Suppressor macrophage treated with lipopolysaccharide for 1 hour (primary cell): ENCODE measurements around the gene ZNF8.
A peak's percentile ranks its signal among the peaks of the same experiment; 100 is the strongest.
"Not testable (repeated sequence)": the region's sequence is repeated elsewhere in the genome, so short reads cannot be mapped to it uniquely, and the experiment has no call there.

Experiments
- DNase-seq, 3 donors: peaks; one replicate each; pipeline ENCODE4 v3.0.0-alpha.2; 2020 to 2022

Gene ZNF8

GRCh38 chr19:58278541-58279041 lies at the start of gene ZNF8:
Gene ZNF8, plus strand, starts transcription at chr19:58278955. Its CDS starts 127 bp downstream, at chr19:58279082.
- peak; percentile 98 to 99 (median 99) for DNase-seq

GRCh38 chr19:58229255-58229639 lies 49.5 kb upstream of the ZNF8 start:
- DNase-seq, result no peak

- DNase-seq, result no peak
Observed at GRCh38 chr19:58237324-58237723, 41.4 kb upstream of the ZNF8 start.

- no peak for DNase-seq
Observed at GRCh38 chr19:58243351-58243750, 35.4 kb upstream of the ZNF8 start.

- DNase-seq, result no peak
Observed at GRCh38 chr19:58248886-58249285, 29.9 kb upstream of the ZNF8 start.

GRCh38 chr19:58252102-58252685 lies 26.6 kb upstream of the ZNF8 start:
- DNase-seq, result no peak

DNA sequence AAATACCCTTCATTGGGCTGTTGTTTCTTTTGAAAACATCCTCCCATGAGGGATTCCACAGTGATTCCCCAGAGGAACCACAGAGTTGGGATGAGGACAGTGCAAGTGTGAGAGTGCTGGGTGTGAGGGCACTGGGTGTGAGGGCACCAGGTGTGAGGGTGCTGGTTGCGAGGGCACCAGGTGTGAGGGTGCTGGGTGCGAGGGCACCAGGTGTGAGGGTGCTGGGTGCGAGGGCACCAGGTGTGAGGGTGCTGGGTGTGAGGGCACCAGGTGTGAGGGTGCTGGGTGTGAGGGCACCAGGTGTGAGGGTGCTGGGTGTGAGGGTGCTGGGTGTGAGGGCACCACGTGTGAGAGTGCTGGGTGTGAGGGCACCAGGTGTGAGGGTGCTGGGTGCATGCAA lies 20.5 kb upstream of the ZNF8 start:
- not testable (repeated sequence) for DNase-seq

GRCh38 chr19:58261600-58261967 lies 17.2 kb upstream of the ZNF8 start:
- DNase-seq, result no peak

DNA sequence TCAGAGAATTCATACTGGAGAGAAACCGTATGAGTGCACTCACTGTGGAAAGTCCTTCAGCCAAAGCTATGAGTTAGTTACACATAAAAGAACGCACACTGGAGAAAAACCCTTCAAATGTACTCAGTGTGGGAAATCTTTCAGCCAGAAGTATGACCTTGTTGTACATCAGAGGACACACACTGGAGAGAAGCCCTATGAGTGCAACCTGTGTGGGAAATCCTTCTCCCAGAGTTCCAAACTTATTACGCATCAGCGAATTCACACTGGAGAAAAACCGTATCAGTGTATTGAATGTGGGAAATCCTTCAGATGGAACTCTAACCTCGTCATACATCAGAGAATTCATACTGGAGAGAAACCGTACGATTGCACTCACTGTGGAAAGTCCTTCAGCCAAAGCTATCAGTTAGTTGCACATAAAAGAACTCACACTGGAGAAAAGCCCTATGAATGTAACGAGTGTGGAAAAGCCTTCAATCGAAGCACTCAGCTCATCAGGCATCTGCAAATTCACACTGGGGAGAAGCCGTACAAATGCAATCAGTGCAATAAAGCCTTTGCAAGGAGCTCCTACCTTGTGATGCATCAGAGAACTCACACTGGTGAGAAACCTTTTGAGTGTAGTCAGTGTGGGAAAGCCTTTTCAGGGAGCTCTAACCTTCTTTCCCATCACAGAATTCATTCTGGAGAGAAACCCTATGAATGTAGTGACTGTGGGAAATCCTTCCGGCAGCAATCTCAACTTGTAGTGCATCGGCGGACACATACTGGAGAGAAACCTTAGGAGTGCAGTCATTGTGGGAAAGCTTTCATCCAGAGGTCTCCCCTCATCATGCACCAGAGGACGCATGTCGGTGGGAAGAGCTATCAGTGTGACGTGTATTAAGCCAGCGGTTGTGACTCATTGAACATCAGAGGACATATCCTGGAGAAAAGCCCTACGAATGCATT lies 16.5 kb upstream of the ZNF8 start:
- DNase-seq, result no peak

GRCh38 chr19:58262922-58263296 lies 15.8 kb upstream of the ZNF8 start:
- DNase-seq, result no peak

- no peak for DNase-seq
Observed at GRCh38 chr19:58265100-58265499, 13.7 kb upstream of the ZNF8 start.

- no peak for DNase-seq
Observed at GRCh38 chr19:58268344-58268743, 10.4 kb upstream of the ZNF8 start.

DNA sequence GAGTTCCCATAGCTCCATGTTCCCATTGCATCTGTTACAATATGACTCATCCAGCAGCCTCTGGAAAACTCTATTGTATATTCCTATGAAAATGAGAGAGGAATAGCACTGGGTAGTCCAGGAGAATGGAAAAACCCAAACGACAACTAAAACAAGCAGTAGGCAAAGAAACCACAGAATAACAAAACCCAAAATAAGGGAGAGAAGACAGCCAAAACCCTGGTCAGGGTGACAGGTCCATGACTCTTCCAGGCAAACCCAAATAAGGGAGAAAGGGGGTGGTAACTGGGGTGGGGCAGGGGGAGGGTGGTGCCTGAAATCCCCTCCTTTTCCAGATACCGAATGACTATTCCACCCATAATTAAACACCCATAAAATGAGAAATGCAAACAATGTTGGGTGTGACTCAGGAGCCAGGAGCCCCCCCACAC lies 4.0 kb upstream of the ZNF8 start:
- no peak for DNase-seq

GRCh38 chr19:58275564-58275963 lies 3.2 kb upstream of the ZNF8 start:
- DNase-seq, result no peak

GRCh38 chr19:58277197-58277596 lies 1.6 kb upstream of the ZNF8 start:
- no peak for DNase-seq

DNA sequence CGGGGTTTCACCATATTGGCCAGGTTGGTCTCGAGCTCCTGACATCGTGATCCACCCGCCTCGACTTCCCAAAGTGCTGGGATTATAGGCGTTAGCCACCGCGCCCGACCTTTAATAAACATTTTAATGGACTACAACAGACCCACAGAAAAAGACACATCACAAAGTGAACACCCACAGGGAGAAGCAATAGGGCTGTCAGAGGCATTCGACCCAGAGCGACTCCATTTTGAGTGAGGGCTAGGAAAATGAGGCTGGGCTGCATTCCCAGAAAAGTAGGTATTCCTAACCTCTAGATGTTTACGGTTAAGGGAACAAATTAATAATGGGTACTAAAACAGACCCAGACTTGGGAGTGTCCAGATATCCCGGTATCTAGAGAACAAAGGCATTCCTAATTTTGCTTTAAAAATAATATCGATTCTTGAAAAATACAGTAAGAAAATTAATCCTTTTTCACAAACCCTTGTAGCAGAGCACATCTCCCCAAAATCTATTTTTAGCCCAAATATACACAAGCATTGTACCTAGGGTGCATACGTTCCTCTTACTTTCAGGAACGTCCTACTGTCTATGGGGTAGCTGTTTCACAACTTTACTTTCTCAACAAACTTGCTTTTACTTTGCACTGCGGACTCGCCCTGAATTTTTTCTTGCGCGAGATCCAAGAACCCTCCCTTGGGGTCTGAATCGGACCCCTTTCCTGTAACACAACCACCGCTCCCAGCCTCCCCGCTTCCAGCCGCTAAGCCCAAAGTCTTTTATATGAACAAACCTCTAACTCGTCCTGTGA lies 811 bp upstream of the ZNF8 start:
- DNase-seq, result no peak

GRCh38 chr19:58279042-58279924 lies 528 bp downstream of the ZNF8 start:
- peak; percentile 57 to 78 (median 62) for DNase-seq

GRCh38 chr19:58279925-58280316 lies 1.2 kb downstream of the ZNF8 start:
- no peak for DNase-seq

DNA sequence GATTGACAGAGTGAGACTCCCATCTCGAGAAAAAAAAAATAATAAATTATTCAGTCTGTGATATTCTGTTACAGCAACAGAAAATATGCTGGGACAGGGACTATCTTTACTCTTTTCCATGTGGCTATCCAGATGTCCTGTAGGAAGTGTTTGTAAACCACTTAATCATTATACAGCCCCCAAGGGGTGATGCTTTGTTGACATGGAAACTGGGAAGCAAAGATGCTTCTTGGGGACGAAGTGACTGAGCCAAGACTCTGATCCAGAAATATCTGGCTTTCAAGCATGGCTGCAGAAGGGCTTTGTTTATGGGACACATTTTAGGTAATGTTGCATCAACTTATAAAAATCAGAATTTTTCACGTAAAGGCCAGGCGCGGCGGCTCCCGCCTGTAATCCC lies 5.4 kb downstream of the ZNF8 start:
- no peak for DNase-seq

DNA sequence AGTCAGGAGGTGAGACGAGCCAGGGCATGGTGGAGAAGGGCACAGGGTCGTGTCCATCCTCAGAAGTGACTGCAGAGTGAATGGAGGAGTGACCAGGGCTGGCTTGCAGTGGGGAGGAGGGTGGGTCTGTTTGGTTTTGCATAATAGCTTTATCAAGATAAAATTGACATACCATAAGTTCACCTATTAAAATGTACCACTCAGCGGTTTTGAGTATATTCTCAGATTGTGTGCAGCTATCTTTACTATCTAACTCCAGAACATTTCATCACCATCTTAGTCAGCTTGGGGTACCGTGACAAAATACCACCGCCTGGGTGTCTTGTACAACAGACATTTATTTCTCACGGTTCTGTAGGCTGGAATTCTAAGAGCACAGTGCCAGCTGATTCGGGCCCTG lies 13.2 kb downstream of the ZNF8 start:
- DNase-seq, result no peak

- DNase-seq, result no peak
Observed at GRCh38 chr19:58294743-58295374, 16.1 kb downstream of the ZNF8 start.

DNA sequence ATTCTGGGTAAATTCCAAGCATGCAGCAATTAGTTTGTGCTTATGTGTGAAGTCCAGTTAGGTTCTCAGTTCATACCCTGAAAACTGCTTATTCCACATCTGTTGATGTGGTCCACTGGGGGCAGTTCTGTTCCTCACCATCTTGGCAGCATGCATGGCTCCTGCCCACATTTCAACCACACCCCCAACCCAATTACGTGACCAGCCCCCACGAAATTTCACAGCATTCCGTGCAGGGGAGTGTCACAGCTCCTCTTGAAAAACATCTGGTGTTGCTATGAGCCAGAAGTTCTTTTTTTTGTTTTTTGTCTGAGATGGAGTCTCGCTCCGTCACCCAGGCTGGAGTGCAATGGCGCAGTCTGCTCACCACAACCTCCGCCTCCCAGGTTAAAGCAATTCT lies 17.3 kb downstream of the ZNF8 start:
- no peak for DNase-seq
